Mesothelial cell of epicardium (in vitro differentiated cells): Measurements from ENCODE around the gene NUMB. TPM values are rescaled to one million over a fixed set of nuclear protein-coding genes. Genes with fewer than 3 reads are reported as not detected.

Source experiments
- DNase-seq, 2 experiments: peaks; one replicate each; pipeline ENCODE4 v3.0.0; 2021; ENCODE audit warnings: low spot score in 2 of 2; ENCODE audit not compliant: unreplicated experiment in 2 of 2
- H3K27ac Mint-ChIP-seq: 2 replicates; pipeline ENCODE4 v1.8.0; 2021; ENCODE audit warnings: mixed read lengths
- H3K27me3 Mint-ChIP-seq: 2 replicates; pipeline ENCODE4 v1.8.0; 2021; ENCODE audit warnings: low read depth, mixed read lengths
- H3K36me3 Mint-ChIP-seq: 2 replicates; pipeline ENCODE4 v1.8.0; 2021; ENCODE audit warnings: mixed read lengths
- H3K4me1 Mint-ChIP-seq: 2 replicates; pipeline ENCODE4 v1.8.0; 2021; ENCODE audit warnings: mixed read lengths
- H3K4me3 Mint-ChIP-seq: 2 replicates; pipeline ENCODE4 v1.8.0; 2021; ENCODE audit warnings: mild to moderate bottlenecking, moderate library complexity, mixed read lengths
- H3K9me3 Mint-ChIP-seq: 2 replicates; pipeline ENCODE4 v1.8.0; 2021; ENCODE audit warnings: mixed read lengths
- total RNA-seq: library from RNA; stranded (reverse); gene quantifications from 3 replicates; pipeline ENCODE4 v1.2.1, GENCODE V29; 2021
- TF ChIP-seq, protein P1 (sequence below): fragments of 200-600 bp; sonication (generic); IDR thresholded peaks from one replicate; pipeline ENCODE4 v1.5.0; 2021; ENCODE audit warnings: antibody characterized with exemption; ENCODE audit not compliant: unreplicated experiment

The NUMB gene
- total RNA-seq, 1 donor from 2014 or later = 88.0 TPM

DNA sequence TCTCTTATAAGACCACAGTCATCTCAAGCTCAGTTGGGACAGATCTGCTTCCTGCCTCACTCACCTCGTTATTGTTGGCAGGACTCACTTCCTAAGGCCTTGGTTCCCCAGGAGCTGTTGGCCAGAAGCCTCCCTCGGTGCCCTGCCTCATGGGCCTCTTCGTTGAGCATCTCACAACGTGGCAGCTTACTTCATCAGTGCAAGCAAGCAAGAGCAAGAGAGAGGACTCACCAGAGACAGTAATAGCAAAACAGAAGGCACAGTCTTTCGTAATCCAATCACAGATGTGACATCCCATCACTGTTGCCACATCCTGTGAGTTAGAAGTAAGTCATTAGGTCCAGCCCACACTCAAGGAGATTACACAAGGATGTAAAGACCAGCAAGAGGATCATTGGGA is 5.1 kb upstream of the NUMB start:
- Mint-ChIP-seq H3K9me3 (no peaks in the 10 kb centered on the region), H3K36me3 (no peaks in the 10 kb centered on the region), H3K4me3 (no peak overlapping the region), H3K27me3 (no peaks in the 10 kb centered on the region), H3K27ac (peak overlapping the region; percentile 37), H3K4me1 (peaks cover 61% of the 10 kb centered on the region)
- no peak for DNase-seq
- TF ChIP-seq, protein P1, sequence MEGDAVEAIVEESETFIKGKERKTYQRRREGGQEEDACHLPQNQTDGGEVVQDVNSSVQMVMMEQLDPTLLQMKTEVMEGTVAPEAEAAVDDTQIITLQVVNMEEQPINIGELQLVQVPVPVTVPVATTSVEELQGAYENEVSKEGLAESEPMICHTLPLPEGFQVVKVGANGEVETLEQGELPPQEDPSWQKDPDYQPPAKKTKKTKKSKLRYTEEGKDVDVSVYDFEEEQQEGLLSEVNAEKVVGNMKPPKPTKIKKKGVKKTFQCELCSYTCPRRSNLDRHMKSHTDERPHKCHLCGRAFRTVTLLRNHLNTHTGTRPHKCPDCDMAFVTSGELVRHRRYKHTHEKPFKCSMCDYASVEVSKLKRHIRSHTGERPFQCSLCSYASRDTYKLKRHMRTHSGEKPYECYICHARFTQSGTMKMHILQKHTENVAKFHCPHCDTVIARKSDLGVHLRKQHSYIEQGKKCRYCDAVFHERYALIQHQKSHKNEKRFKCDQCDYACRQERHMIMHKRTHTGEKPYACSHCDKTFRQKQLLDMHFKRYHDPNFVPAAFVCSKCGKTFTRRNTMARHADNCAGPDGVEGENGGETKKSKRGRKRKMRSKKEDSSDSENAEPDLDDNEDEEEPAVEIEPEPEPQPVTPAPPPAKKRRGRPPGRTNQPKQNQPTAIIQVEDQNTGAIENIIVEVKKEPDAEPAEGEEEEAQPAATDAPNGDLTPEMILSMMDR = no peak

DNA sequence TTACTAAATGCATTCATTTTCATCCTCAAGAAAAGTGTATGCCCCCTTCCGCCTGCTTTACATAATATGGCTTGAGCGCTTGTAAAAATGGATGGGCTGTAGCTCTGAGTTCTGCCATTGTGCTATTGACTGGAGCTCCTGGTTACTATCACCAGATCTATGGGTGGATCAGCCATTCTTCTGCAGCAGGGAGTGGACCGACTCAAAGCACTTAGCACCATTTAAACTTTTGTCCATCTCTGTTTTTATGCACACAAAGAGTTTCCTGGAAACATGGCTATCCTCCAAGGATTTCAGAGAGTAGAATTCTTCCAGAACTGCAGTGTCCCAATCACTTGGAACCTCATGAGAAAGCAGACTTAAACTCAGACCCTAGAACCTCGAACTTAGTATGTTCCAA is 4.5 kb upstream of the NUMB start:
- Mint-ChIP-seq H3K4me1 (peaks cover 61% of the 10 kb centered on the region), H3K27ac (peak overlapping the region; percentile 88), H3K4me3 (peak overlapping the region; percentile 39), H3K36me3 (no peaks in the 10 kb centered on the region), H3K9me3 (no peaks in the 10 kb centered on the region), H3K27me3 (no peaks in the 10 kb centered on the region)
- TF ChIP-seq, protein P1 = no peak
- no peak for DNase-seq

DNA sequence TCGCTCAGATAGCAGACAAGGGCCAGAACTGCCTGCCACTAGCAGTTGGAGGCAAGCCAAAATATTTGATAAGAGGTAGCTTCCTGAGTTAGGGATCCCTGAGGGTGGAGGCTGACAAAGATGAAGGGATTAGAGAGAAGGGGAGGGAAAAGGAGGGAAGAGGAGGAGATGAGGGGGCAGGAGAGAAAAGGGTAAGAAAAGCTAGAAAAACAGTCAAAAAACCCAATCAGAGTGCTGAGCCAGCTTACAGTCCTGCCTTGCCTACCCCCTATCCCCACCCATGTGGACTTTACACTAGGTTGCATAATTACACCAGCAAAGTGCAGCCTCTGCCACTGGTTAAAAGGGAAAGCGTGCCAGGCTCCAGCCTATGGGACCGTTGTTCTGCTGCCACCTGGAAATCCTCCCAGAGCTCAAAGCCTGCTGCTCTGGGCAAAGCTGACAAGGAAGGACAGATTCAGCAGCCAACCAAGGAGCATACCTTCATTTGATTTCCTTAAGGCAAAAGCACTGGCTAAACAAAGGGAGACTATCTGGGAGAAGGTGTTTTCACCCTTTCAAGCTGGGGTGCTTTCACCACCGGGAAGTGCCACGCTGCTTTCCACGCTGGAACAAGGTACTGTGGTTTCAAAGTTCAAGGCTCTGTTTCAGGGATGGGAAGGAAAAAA is 3.8 kb upstream of the NUMB start:
- Mint-ChIP-seq H3K4me3 (peak overlapping the region; percentile 39), H3K36me3 (no peaks in the 10 kb centered on the region), H3K27me3 (no peaks in the 10 kb centered on the region), H3K4me1 (peaks cover 65% of the 10 kb centered on the region), H3K9me3 (no peaks in the 10 kb centered on the region), H3K27ac (peak overlapping the region; percentile 77)
- no peak for DNase-seq
- TF ChIP-seq, protein P1 = no peak

DNA sequence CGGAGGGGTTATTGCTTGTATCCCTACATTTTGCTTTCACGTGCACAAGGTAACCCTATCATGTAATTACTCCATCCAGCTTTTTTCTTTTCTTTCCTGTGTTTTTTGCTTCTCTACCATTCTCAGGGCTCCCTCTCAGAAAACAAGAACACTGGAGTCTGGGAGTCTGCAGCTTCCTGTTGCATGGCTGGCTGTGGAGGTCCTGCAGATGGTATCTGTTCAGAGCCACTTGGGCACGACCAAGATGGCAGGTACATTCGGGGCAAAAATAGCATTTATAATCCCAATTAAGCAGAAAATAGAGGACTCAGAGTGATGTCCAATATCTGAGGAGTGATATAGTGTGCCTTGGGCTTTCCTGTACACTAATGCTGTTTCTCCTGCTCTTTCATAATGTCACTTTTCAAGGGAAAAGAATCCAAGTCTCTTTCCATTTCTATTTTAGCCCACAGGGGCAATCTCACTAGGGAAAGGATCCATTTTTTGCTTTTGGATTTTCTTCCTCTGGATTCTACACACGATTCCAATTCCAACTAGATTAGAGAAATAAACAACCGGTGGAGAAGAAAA is 3.2 kb upstream of the NUMB start:
- H3K4me1 Mint-ChIP-seq = peaks cover 71% of the 10 kb centered on the region
- peak overlapping the region; percentile 39 for H3K4me3 Mint-ChIP-seq
- H3K36me3 Mint-ChIP-seq = no peaks in the 10 kb centered on the region
- H3K27me3 Mint-ChIP-seq = no peaks in the 10 kb centered on the region
- no peaks in the 10 kb centered on the region for H3K9me3 Mint-ChIP-seq
- TF ChIP-seq, protein P1 = no peak
- DNase-seq = no peak
- H3K27ac Mint-ChIP-seq = peak overlapping the region; percentile 77

DNA sequence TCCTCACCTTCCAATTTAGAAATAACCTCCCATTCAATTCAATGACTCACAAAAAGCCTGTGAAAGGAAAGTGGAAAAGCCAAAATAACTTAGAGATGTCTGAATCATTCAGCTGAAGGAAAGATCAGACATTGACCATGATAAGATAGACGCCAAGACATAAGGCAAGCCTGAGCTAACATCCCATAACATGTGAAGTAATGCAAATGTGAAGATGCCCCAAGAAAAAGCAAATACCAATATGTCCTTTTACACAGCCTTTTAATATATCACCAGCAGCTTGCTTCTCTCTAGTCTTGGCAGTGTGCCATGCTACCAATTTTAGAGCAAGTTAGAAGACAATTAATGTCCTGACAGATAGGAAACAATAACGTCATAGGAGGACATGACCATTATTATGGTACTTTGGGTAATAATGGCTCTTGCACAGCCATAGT is 2.4 kb upstream of the NUMB start:
- DNase-seq = no peak
- no peaks in the 10 kb centered on the region for H3K9me3 Mint-ChIP-seq
- no peak overlapping the region for H3K4me3 Mint-ChIP-seq
- no peaks in the 10 kb centered on the region for H3K36me3 Mint-ChIP-seq
- no peaks in the 10 kb centered on the region for H3K27me3 Mint-ChIP-seq
- peaks cover 72% of the 10 kb centered on the region for H3K4me1 Mint-ChIP-seq
- TF ChIP-seq, protein P1 = no peak
- peak overlapping the region; percentile 77 for H3K27ac Mint-ChIP-seq
